HFFc6 (cell line): ENCODE results near the gene LYZL1. TPM values are rescaled to one million over a fixed set of nuclear protein-coding genes. Genes with fewer than 3 reads are reported as not detected.
"Not testable (repeated sequence)": the region's sequence is repeated elsewhere in the genome, so short reads cannot be mapped to it uniquely, and the experiment has no call there.

Experiments used
- DNase-seq: peaks from one replicate; pipeline ENCODE4 v3.0.0-alpha.2; 2018
- H3K27ac Mint-ChIP-seq: 2 replicates; pipeline ENCODE4 v1.8.0; 2020; ENCODE audit warnings: mild to moderate bottlenecking, mixed read lengths
- H3K27me3 Mint-ChIP-seq: 2 replicates; pipeline ENCODE4 v1.8.0; 2021; ENCODE audit warnings: mild to moderate bottlenecking, moderate library complexity, mixed read lengths; ENCODE audit not compliant: insufficient read depth
- H3K36me3 Mint-ChIP-seq: 2 replicates; pipeline ENCODE4 v1.8.0; 2021; ENCODE audit warnings: low read depth, mixed read lengths
- H3K4me1 Mint-ChIP-seq: 2 replicates; pipeline ENCODE4 v1.8.0; 2020; ENCODE audit warnings: low read depth, mixed read lengths
- H3K4me3 Mint-ChIP-seq: 2 replicates; pipeline ENCODE4 v1.8.0; 2020; ENCODE audit warnings: mild to moderate bottlenecking, moderate library complexity, mixed read lengths
- H3K9me3 Mint-ChIP-seq: 2 replicates; pipeline ENCODE4 v1.8.0; 2020; ENCODE audit warnings: mild to moderate bottlenecking, mixed read lengths
- CTCF ChIP-seq: fragments of 200-600 bp; sonication (generic); IDR thresholded peaks from 2 replicates; pipeline ENCODE4 v1.5.0; 2021; ENCODE audit warnings: antibody characterized with exemption, mild to moderate bottlenecking
- total RNA-seq, 6 experiments: library from RNA; stranded (reverse); fragmentation: NEBNext Ultra II Directional; extraction: Animal tissue kit (Norgen Biotek cat#: 25700); gene quantifications; 2 replicates in 1 of 6; 3 replicates in 5 of 6; pipeline ENCODE4 v1.2.3, GENCODE V29; 2021

The LYZL1 gene
- total RNA-seq, 6 experiments from 2014 or later, result not detected

DNA sequence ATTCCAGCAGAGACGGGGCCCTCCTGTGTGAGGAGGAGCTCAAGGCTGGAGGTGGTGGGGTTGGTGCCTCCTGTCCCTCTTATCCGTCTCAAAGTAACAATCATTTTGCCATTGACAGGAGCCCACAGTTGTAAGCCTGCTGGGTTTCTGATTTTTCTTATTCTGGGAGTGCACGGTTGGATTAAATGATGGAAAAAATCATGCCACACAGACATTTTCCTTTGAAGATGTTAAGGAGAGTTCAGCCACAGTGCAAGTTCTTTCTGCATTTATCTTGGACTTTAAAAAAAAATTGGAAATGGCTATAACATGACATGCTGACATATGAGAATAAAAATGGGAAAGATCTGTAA, 8.4 kb upstream of the LYZL1 start:
- peaks cover 20% of the 10 kb centered on the region for H3K27me3 Mint-ChIP-seq
- DNase-seq, result no peak
- H3K36me3 Mint-ChIP-seq, result no peaks in the 10 kb centered on the region
- no peak overlapping the region for H3K27ac Mint-ChIP-seq
- TF ChIP-seq CTCF, result no peak
- H3K9me3 Mint-ChIP-seq, result no peaks in the 10 kb centered on the region
- H3K4me3 Mint-ChIP-seq, result no peak overlapping the region
- H3K4me1 Mint-ChIP-seq, result no peaks in the 10 kb centered on the region

DNA sequence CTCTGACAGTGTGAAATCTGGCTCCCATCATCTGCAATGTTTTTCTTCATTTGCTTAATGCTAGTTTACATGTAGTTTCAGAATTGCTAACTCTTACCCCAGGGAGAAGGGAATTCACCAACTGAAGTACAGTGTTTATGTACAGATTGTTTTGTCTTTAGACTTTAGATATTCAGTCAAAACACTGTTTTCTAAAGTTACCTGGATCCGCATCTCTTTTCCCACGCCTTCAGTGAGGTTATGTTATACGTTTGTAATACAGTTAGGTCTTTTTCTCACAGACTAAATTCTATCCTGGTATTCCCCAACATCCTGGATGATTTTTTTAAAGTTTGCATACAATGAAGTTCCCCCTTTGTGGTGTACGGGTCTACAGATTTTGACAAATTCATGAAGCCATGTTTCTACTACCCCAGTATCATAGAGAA, 3.2 kb upstream of the LYZL1 start:
- DNase-seq, result no peak
- peaks cover 13% of the 10 kb centered on the region for H3K27me3 Mint-ChIP-seq
- no peak for TF ChIP-seq CTCF
- no peaks in the 10 kb centered on the region for H3K36me3 Mint-ChIP-seq
- no peak overlapping the region for H3K4me3 Mint-ChIP-seq
- no peaks in the 10 kb centered on the region for H3K4me1 Mint-ChIP-seq
- H3K9me3 Mint-ChIP-seq, result no peaks in the 10 kb centered on the region
- H3K27ac Mint-ChIP-seq, result no peak overlapping the region

DNA sequence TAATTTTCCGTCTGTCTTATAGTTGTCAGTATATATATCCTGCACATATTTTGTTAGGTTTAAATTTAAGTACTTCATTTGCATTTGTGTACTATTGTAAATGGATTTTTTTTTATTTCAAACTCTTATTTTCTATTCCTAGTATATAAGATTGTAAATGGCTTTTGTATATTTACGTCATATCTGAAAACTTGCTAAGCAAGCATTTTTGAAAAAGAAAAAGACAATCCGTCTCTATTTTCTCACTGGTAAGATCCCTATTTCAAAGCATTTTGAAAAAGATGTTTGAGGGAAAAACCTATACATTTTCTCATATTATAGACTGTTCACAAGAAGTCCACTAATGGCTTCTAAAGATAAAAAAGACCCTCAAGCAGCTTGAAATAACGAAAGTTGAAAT, 1.2 kb upstream of the LYZL1 start:
- H3K9me3 Mint-ChIP-seq, result no peaks in the 10 kb centered on the region
- no peaks in the 10 kb centered on the region for H3K36me3 Mint-ChIP-seq
- no peak for TF ChIP-seq CTCF
- no peak for DNase-seq
- H3K27ac Mint-ChIP-seq, result no peak overlapping the region
- peaks cover 16% of the 10 kb centered on the region for H3K27me3 Mint-ChIP-seq
- H3K4me3 Mint-ChIP-seq, result no peak overlapping the region
- H3K4me1 Mint-ChIP-seq, result no peaks in the 10 kb centered on the region

DNA sequence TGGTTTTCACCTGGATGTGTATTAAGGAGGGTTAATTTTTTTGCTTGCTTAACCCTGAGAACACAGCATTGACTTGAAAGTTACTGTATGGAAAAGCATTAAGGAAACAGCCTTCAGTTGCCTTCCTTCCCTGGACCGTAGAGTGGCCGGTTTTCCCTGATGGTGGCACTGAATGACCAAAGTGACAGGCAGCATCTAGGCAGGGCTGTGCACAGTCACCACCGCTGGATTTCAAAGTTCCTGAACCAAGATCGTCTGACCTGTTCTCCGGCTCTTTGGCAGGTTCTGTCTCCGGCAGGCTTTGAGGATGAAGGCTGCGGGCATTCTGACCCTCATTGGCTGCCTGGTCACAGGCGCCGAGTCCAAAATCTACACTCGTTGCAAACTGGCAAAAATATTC, 2.7 kb downstream of the LYZL1 start:
- DNase-seq, H3K27ac Mint-ChIP-seq, H3K36me3 Mint-ChIP-seq, H3K4me1 Mint-ChIP-seq, H3K27me3 Mint-ChIP-seq, H3K4me3 Mint-ChIP-seq, H3K9me3 Mint-ChIP-seq: not testable (repeated sequence)

DNA sequence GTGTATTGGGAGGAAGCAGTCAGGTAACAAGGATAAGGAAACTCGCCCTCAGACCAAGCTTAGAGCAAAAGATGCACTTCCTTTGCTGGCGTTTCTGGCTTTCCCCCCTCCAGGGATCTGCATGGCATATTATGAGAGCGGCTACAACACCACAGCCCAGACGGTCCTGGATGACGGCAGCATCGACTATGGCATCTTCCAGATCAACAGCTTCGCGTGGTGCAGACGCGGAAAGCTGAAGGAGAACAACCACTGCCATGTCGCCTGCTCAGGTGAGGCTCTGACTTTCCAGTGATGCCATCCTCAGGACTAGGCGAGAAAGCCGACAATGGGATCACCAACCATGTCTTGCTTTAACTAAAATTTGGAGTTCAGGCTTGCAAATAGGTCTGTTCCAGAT, 3.5 kb downstream of the LYZL1 start:
- H3K36me3 Mint-ChIP-seq, DNase-seq, H3K4me1 Mint-ChIP-seq, H3K27ac Mint-ChIP-seq, H3K4me3 Mint-ChIP-seq, H3K27me3 Mint-ChIP-seq, H3K9me3 Mint-ChIP-seq: not testable (repeated sequence)

GRCh38 chr10:29295813-29296212, 6.9 kb downstream of the LYZL1 start:
- no peak for DNase-seq
- Mint-ChIP-seq H3K27me3 (peaks cover 6% of the 10 kb centered on the region), H3K36me3 (peaks cover 14% of the 10 kb centered on the region; the same call in 1 of the 2 replicates), H3K9me3 (peaks cover 22% of the 10 kb centered on the region), H3K27ac (no peak overlapping the region), H3K4me1 (no peaks in the 10 kb centered on the region), H3K4me3 (no peak overlapping the region)
- no peak for TF ChIP-seq CTCF

DNA sequence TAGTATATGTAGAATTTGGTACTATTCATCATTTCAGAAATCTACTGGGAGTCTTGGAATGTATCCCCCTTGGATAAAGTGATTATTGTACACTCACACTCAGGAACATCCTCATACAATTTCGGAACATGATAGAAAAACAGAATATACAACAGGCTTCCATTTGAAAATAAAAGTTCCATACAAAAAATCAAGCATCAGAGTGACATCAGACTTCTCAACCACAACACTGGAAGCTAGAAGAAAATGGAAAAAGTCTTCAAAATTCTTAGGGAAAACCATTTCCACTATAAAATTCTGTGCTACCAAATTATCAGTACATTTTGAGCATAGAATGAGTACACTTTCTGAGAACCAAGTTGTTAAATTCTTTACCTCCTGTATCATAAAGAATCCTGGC, 8.8 kb downstream of the LYZL1 start:
- TF ChIP-seq CTCF, result no peak
- Mint-ChIP-seq H3K4me1 (no peaks in the 10 kb centered on the region), H3K27me3 (peaks cover 4% of the 10 kb centered on the region), H3K27ac (no peak overlapping the region), H3K36me3 (peaks cover 30% of the 10 kb centered on the region), H3K9me3 (peaks cover 39% of the 10 kb centered on the region), H3K4me3 (no peak overlapping the region)
- no peak for DNase-seq
